Measurements from ENCODE around the gene THBS1. TPM values are rescaled to one million over a fixed set of nuclear protein-coding genes. Genes with fewer than 3 reads are reported as not detected.

The THBS1 gene
- under 1 TPM; 0.02 to 0.20 TPM for total RNA-seq

- Mint-ChIP-seq H3K4me3 (peak within 1 kb of the TSS; percentile 44), H3K27me3 (ENCODE audit: low read depth) (peaks cover 50% of the 10 kb centered on the region), H3K9me3 (no peaks in the 10 kb centered on the region), H3K36me3 (ENCODE audit: low read depth) (no peaks in the 10 kb centered on the region), H3K27ac (no peak within 1 kb of the TSS), H3K4me1 (ENCODE audit: low read depth) (peaks cover 9% of the 10 kb centered on the region)
- DNase-seq: peak; percentile 44
- intact Hi-C loops (cut with micrococcal nuclease): loop anchor here (1.0 to 5.0 kb wide), 7 partner anchors 177 to 872 kb away; no protein-coding TSS in a partner anchor
- CTCF ChIA-PET: interaction anchor here (0.6 to 1.7 kb wide), 13 partner anchors 8 to 1839 kb away, joined by 3 to 9 read pairs (median 3); no protein-coding TSS in a partner anchor
Measured at GRCh38 chr15:39580485-39581241, at the start of gene THBS1. TSS of gene THBS1 (plus strand) at chr15:39581079. CDS start at chr15:39581858, 779 bp downstream.

- CTCF ChIA-PET: no interaction called here
- DNase-seq: no peak
- Mint-ChIP-seq H3K9me3 (no peaks in the 10 kb centered on the region), H3K4me1 (ENCODE audit: low read depth) (no peaks in the 10 kb centered on the region), H3K36me3 (ENCODE audit: low read depth) (no peaks in the 10 kb centered on the region), H3K27me3 (ENCODE audit: low read depth) (peaks cover 2% of the 10 kb centered on the region), H3K27ac (no peak overlapping the region), H3K4me3 (no peak overlapping the region)
- intact Hi-C loops (cut with micrococcal nuclease): no loop called here
Measured at GRCh38 chr15:39534996-39535395, 45.9 kb upstream of the THBS1 start.

GRCh38 chr15:39535466-39535865 is 45.4 kb upstream of the THBS1 start:
- Mint-ChIP-seq H3K27ac (no peak overlapping the region), H3K9me3 (no peaks in the 10 kb centered on the region), H3K4me3 (no peak overlapping the region), H3K36me3 (ENCODE audit: low read depth) (no peaks in the 10 kb centered on the region), H3K4me1 (ENCODE audit: low read depth) (no peaks in the 10 kb centered on the region), H3K27me3 (ENCODE audit: low read depth) (peaks cover 2% of the 10 kb centered on the region)
- CTCF ChIA-PET: no interaction called here
- DNase-seq: no peak
- intact Hi-C loops (cut with micrococcal nuclease): no loop called here

GRCh38 chr15:39538936-39539335 is 41.9 kb upstream of the THBS1 start:
- DNase-seq: no peak
- H3K36me3 Mint-ChIP-seq (ENCODE audit: low read depth): no peaks in the 10 kb centered on the region
- no peak overlapping the region for H3K27ac Mint-ChIP-seq
- CTCF ChIA-PET: no interaction called here
- no peaks in the 10 kb centered on the region for H3K9me3 Mint-ChIP-seq
- intact Hi-C loops (cut with micrococcal nuclease): no loop called here
- no peaks in the 10 kb centered on the region for H3K27me3 Mint-ChIP-seq (ENCODE audit: low read depth)
- H3K4me1 Mint-ChIP-seq (ENCODE audit: low read depth): no peaks in the 10 kb centered on the region
- H3K4me3 Mint-ChIP-seq: no peak overlapping the region

GRCh38 chr15:39539466-39539865 is 41.4 kb upstream of the THBS1 start:
- Mint-ChIP-seq H3K9me3 (no peaks in the 10 kb centered on the region), H3K4me3 (no peak overlapping the region), H3K27me3 (ENCODE audit: low read depth) (no peaks in the 10 kb centered on the region), H3K4me1 (ENCODE audit: low read depth) (no peaks in the 10 kb centered on the region), H3K27ac (no peak overlapping the region), H3K36me3 (ENCODE audit: low read depth) (no peaks in the 10 kb centered on the region)
- DNase-seq: no peak
- CTCF ChIA-PET: no interaction called here
- intact Hi-C loops (cut with micrococcal nuclease): no loop called here

GRCh38 chr15:39539973-39540558 is 40.8 kb upstream of the THBS1 start:
- Mint-ChIP-seq H3K9me3 (peaks cover 6% of the 10 kb centered on the region), H3K36me3 (ENCODE audit: low read depth) (no peaks in the 10 kb centered on the region), H3K27ac (no peak overlapping the region), H3K4me3 (no peak overlapping the region), H3K4me1 (ENCODE audit: low read depth) (no peaks in the 10 kb centered on the region), H3K27me3 (ENCODE audit: low read depth) (peaks cover 2% of the 10 kb centered on the region)
- DNase-seq: no peak
- CTCF ChIA-PET: no interaction called here
- intact Hi-C loops (cut with micrococcal nuclease): no loop called here

- Mint-ChIP-seq H3K4me3 (no peak overlapping the region), H3K27ac (no peak overlapping the region), H3K27me3 (ENCODE audit: low read depth) (peaks cover 4% of the 10 kb centered on the region), H3K36me3 (ENCODE audit: low read depth) (no peaks in the 10 kb centered on the region), H3K4me1 (ENCODE audit: low read depth) (no peaks in the 10 kb centered on the region), H3K9me3 (peaks cover 9% of the 10 kb centered on the region)
- intact Hi-C loops (cut with micrococcal nuclease): no loop called here
- DNase-seq: no peak
- CTCF ChIA-PET: interaction anchor here (0.6 kb wide), 1 partner anchor 296 kb away, joined by 5 read pairs; no protein-coding TSS in a partner anchor
Measured at GRCh38 chr15:39542385-39543065, 38.4 kb upstream of the THBS1 start.

- intact Hi-C loops (cut with micrococcal nuclease): no loop called here
- peaks cover 4% of the 10 kb centered on the region for H3K27me3 Mint-ChIP-seq (ENCODE audit: low read depth)
- no peaks in the 10 kb centered on the region for H3K36me3 Mint-ChIP-seq (ENCODE audit: low read depth)
- no peak overlapping the region for H3K4me3 Mint-ChIP-seq
- CTCF ChIA-PET: no interaction called here
- H3K27ac Mint-ChIP-seq: no peak overlapping the region
- no peak for DNase-seq
- no peaks in the 10 kb centered on the region for H3K4me1 Mint-ChIP-seq (ENCODE audit: low read depth)
- H3K9me3 Mint-ChIP-seq: peaks cover 9% of the 10 kb centered on the region
Measured at GRCh38 chr15:39543651-39544050, 37.2 kb upstream of the THBS1 start.

GRCh38 chr15:39546842-39547241 is 34.0 kb upstream of the THBS1 start:
- Mint-ChIP-seq H3K4me3 (no peak overlapping the region), H3K27me3 (ENCODE audit: low read depth) (peaks cover 4% of the 10 kb centered on the region), H3K36me3 (ENCODE audit: low read depth) (no peaks in the 10 kb centered on the region), H3K4me1 (ENCODE audit: low read depth) (no peaks in the 10 kb centered on the region), H3K27ac (no peak overlapping the region), H3K9me3 (peaks cover 9% of the 10 kb centered on the region)
- intact Hi-C loops (cut with micrococcal nuclease): no loop called here
- no peak for DNase-seq
- CTCF ChIA-PET: no interaction called here

GRCh38 chr15:39548561-39548960 is 32.3 kb upstream of the THBS1 start:
- Mint-ChIP-seq H3K4me3 (no peak overlapping the region), H3K27me3 (ENCODE audit: low read depth) (peaks cover 6% of the 10 kb centered on the region), H3K4me1 (ENCODE audit: low read depth) (no peaks in the 10 kb centered on the region), H3K36me3 (ENCODE audit: low read depth) (no peaks in the 10 kb centered on the region), H3K9me3 (peaks cover 9% of the 10 kb centered on the region), H3K27ac (no peak overlapping the region)
- DNase-seq: no peak
- CTCF ChIA-PET: no interaction called here
- intact Hi-C loops (cut with micrococcal nuclease): no loop called here

- DNase-seq: no peak
- H3K27me3 Mint-ChIP-seq (ENCODE audit: low read depth): peaks cover 5% of the 10 kb centered on the region
- H3K27ac Mint-ChIP-seq: no peak overlapping the region
- no peak overlapping the region for H3K4me3 Mint-ChIP-seq
- no peaks in the 10 kb centered on the region for H3K4me1 Mint-ChIP-seq (ENCODE audit: low read depth)
- H3K9me3 Mint-ChIP-seq: peaks cover 5% of the 10 kb centered on the region
- H3K36me3 Mint-ChIP-seq (ENCODE audit: low read depth): no peaks in the 10 kb centered on the region
- intact Hi-C loops (cut with micrococcal nuclease): no loop called here
- CTCF ChIA-PET: interaction anchor here (0.6 kb wide), 1 partner anchor 323 kb away, joined by 3 read pairs; no protein-coding TSS in a partner anchor
Measured at GRCh38 chr15:39549912-39550311, 31.0 kb upstream of the THBS1 start.

GRCh38 chr15:39551476-39551875 is 29.4 kb upstream of the THBS1 start:
- no peak for DNase-seq
- Mint-ChIP-seq H3K4me3 (no peak overlapping the region), H3K4me1 (ENCODE audit: low read depth) (no peaks in the 10 kb centered on the region), H3K9me3 (no peaks in the 10 kb centered on the region), H3K27ac (no peak overlapping the region), H3K36me3 (ENCODE audit: low read depth) (no peaks in the 10 kb centered on the region), H3K27me3 (ENCODE audit: low read depth) (peaks cover 2% of the 10 kb centered on the region)
- intact Hi-C loops (cut with micrococcal nuclease): no loop called here
- CTCF ChIA-PET: no interaction called here

All from activated naive CD4-positive, alpha-beta T cell treated with anti-CD3 and anti-CD28 coated beads for 36 hours (primary cell).